ENCODE results near the gene IZUMO1R.

DNA sequence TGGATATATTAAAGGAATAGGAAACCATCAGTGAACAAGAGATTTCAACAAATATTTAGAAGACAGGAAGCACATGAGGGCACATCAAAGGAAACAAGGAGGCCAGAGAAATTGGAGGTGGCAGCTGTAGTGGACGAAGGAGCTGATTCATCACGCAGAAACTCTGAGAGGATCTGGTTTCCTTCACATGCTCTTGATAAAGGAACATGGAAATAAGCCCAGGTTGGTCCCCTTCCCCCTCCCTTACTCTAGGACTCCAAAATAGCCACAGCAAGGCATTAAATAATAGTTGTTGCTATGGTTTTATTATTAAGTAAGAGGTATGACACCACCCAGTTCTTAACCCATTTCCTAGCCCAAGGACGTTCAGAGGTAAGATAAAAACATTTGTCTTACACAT is 11.3 kb downstream of the IZUMO1R start:
- TF ChIP-seq EP300 (IDR thresholded peaks at IDR 0.05) (no peak), POLR2A (IDR thresholded peaks at IDR 0.05; ENCODE audit: low read depth) (no peak), POLR2AphosphoS5 (IDR thresholded peaks at IDR 0.05) (peak; percentile 25 to 65)
- TF ChIP-seq, protein P1, sequence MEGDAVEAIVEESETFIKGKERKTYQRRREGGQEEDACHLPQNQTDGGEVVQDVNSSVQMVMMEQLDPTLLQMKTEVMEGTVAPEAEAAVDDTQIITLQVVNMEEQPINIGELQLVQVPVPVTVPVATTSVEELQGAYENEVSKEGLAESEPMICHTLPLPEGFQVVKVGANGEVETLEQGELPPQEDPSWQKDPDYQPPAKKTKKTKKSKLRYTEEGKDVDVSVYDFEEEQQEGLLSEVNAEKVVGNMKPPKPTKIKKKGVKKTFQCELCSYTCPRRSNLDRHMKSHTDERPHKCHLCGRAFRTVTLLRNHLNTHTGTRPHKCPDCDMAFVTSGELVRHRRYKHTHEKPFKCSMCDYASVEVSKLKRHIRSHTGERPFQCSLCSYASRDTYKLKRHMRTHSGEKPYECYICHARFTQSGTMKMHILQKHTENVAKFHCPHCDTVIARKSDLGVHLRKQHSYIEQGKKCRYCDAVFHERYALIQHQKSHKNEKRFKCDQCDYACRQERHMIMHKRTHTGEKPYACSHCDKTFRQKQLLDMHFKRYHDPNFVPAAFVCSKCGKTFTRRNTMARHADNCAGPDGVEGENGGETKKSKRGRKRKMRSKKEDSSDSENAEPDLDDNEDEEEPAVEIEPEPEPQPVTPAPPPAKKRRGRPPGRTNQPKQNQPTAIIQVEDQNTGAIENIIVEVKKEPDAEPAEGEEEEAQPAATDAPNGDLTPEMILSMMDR (IDR thresholded peaks at IDR 0.05) = no peak

Data from esophagus muscularis mucosa (tissue), 4 donors.